ENCODE measurements around the gene PLXNB1. TPM values are rescaled to one million over a fixed set of nuclear protein-coding genes. Genes with fewer than 3 reads are reported as not detected.

The PLXNB1 gene
- total RNA-seq, 1 donor from 2014 or later = 63.7 TPM

GRCh38 chr3:48426944-48427629 is 2.8 kb downstream of the PLXNB1 start:
- no peak for TF ChIP-seq CTCF (IDR thresholded peaks at IDR 0.05; ENCODE audit: insufficient read depth, low read length, severe bottlenecking)
- peak overlapping the region; percentile 66 for H3K4me3 ChIP-seq (ENCODE audit: low read depth, low read length)
- peaks cover 21% of the 10 kb centered on the region for H3K36me3 ChIP-seq (ENCODE audit: control insufficient read depth, insufficient read depth, low read length)
- no peaks in the 10 kb centered on the region for H3K27me3 ChIP-seq (ENCODE audit: control insufficient read depth, insufficient read depth, low read length)
- FAIRE-seq (no peak), DNase-seq (ENCODE audit: low read depth) (no peak)

- Histone ChIP-seq H3K27me3 (ENCODE audit: control insufficient read depth, insufficient read depth, low read length) (no peaks in the 10 kb centered on the region), H3K36me3 (ENCODE audit: control insufficient read depth, insufficient read depth, low read length) (peaks cover 23% of the 10 kb centered on the region), H3K4me3 (ENCODE audit: low read depth, low read length) (no peak overlapping the region)
- no peak for TF ChIP-seq CTCF (IDR thresholded peaks at IDR 0.05; ENCODE audit: insufficient read depth, low read length, severe bottlenecking)
- DNase-seq (ENCODE audit: low read depth) = no peak
- FAIRE-seq = peak; percentile 72
Observed at GRCh38 chr3:48426401-48426909, 3.4 kb downstream of the PLXNB1 start.

DNA sequence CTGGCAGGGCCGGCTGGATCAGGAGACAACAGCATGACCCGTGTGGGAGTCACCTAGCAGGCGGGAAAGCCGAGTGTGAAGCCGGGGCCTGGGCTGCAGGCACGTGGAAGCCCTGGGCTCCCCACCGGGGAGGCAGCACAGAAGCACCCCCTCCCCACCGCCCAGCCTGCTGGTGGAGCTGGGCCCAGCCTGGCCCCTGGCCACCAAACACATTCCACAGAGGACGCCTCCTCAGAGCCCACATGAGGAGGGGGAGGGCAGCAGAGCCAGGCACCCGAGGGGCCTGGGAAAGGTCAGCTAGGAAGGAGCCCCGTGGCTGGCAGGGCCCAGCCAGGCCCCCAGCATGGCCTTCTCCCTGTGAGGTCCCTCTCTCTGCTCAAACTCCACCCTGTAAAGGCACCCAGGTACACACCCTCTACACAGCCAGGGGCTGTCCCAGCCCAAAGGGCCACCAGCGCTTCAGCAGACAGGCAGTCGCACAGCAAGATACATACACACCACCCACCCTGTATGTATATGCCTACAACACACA is 4.5 kb downstream of the PLXNB1 start:
- no peak overlapping the region for H3K4me3 ChIP-seq (ENCODE audit: low read depth, low read length)
- no peak for FAIRE-seq

DNA sequence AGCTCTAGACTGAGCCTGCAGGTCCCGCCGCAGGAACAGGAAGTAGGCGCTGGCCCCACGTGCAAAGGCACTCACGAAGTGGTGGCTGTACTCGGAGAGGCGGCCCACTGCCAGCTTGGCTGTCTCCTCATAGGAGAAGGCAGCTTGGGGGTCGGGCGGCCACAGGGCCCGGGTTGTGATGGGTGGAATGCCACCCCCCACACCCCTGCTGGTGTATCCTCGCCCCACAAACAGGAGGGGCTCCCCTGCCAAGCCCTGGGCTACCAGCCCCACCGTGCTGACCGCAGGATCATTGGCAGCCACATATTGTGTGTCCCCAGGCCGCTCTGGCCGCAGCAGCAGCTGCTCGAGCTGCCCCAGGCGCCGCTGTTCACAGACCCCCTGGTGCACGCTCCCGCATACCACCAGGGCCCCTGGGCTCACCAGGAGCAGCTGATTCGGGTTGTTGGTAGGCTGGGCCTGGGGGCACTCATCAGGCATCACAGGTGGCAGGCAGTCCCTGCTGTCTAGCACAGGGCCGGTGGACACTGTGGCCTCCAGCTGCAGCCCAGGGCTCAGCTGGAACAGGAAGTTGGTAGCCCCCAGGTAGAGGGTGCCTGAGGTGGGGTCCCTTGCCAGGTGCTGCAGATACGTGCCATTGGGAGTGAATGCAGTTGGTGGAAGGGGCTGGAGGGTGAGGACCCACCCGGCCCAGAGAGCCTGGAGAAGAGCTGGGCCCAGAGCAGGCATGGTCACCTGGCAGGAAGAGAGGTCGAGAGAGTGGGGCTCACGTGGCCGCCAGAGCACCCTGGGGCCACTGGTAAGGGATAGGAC is 5.8 kb downstream of the PLXNB1 start:
- Histone ChIP-seq H3K36me3 (ENCODE audit: control insufficient read depth, insufficient read depth, low read length) (peaks cover 43% of the 10 kb centered on the region), H3K27me3 (ENCODE audit: control insufficient read depth, insufficient read depth, low read length) (no peaks in the 10 kb centered on the region), H3K4me3 (ENCODE audit: low read depth, low read length) (no peak overlapping the region)
- no peak for TF ChIP-seq CTCF (IDR thresholded peaks at IDR 0.05; ENCODE audit: insufficient read depth, low read length, severe bottlenecking)
- DNase-seq (ENCODE audit: low read depth) = no peak
- FAIRE-seq = no peak

More for the DNA sequence above, 4.5 kb downstream of the PLXNB1 start:
- Histone ChIP-seq H3K27me3 (ENCODE audit: control insufficient read depth, insufficient read depth, low read length) (no peaks in the 10 kb centered on the region), H3K36me3 (ENCODE audit: control insufficient read depth, insufficient read depth, low read length) (peaks cover 33% of the 10 kb centered on the region)
- DNase-seq (ENCODE audit: low read depth) = no peak
- TF ChIP-seq CTCF (IDR thresholded peaks at IDR 0.05; ENCODE audit: insufficient read depth, low read length, severe bottlenecking) = no peak

DNA sequence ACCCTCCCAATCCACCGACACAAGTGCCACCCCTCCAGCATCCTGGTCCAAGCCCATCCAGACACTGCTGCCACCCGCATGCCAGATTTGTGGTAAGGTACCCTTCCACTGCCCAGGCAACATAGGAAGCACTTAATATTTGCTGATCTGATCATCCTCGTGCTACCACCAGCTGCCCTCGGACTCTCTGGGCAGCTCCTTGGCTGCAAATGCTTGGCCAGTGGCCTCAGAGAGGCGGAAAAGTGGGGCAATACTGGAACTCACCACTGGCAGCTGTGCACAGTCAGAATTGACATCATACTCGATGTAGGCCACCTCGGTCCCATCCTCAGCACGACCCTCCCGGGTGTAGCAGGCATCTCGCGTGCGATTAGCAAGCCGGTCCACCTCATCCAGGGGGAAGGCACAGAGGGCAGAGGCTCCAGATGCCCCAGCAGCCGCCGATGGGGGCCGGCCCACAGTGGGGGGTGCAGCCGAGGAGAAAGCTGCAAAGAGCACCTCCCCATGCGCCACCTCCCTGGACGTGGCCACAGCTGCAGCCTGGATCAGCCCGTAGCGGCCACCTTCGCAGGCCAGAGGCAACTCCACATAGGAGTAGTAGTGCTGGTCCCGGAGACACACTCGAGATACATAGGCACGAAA is 6.5 kb downstream of the PLXNB1 start:
- FAIRE-seq = no peak
- Histone ChIP-seq H3K27me3 (ENCODE audit: control insufficient read depth, insufficient read depth, low read length) (no peaks in the 10 kb centered on the region), H3K4me3 (ENCODE audit: low read depth, low read length) (no peak overlapping the region), H3K36me3 (ENCODE audit: control insufficient read depth, insufficient read depth, low read length) (peaks cover 48% of the 10 kb centered on the region)
- no peak for TF ChIP-seq CTCF (IDR thresholded peaks at IDR 0.05; ENCODE audit: insufficient read depth, low read length, severe bottlenecking)
- DNase-seq (ENCODE audit: low read depth) = no peak
